LoVo (cell line): ENCODE data around the gene DLG2.

ENCODE experiments used
- DNase-seq: peaks from one replicate; pipeline ENCODE4 v3.0.0-alpha.2; 2016; ENCODE audit warnings: low spot score

DLG2 gene

GRCh38 chr11:85558411-85558810 lies 68.7 kb downstream of the DLG2 start:
- DNase-seq, result no peak

GRCh38 chr11:85551881-85552280 lies 75.3 kb downstream of the DLG2 start:
- no peak for DNase-seq

- DNase-seq, result no peak
Observed at GRCh38 chr11:85541683-85542082, 85.5 kb downstream of the DLG2 start.

GRCh38 chr11:85540635-85541205 lies 86.4 kb downstream of the DLG2 start:
- no peak for DNase-seq

- no peak for DNase-seq
Observed at GRCh38 chr11:85540181-85540580, 87.0 kb downstream of the DLG2 start.

- DNase-seq, result no peak
Observed at GRCh38 chr11:85539740-85540139, 87.4 kb downstream of the DLG2 start.

- DNase-seq, result no peak
Observed at GRCh38 chr11:85539029-85539689, 88.0 kb downstream of the DLG2 start.

- DNase-seq, result no peak
Observed at GRCh38 chr11:85536438-85536837, 90.7 kb downstream of the DLG2 start.

- DNase-seq, result no peak
Observed at GRCh38 chr11:85534806-85535205, 92.3 kb downstream of the DLG2 start.

- no peak for DNase-seq
Observed at GRCh38 chr11:85531191-85531897, 95.8 kb downstream of the DLG2 start.

GRCh38 chr11:85530634-85531033 lies 96.5 kb downstream of the DLG2 start:
- no peak for DNase-seq

- no peak for DNase-seq
Observed at GRCh38 chr11:85526564-85526963, 100.6 kb downstream of the DLG2 start.

- no peak for DNase-seq
Observed at GRCh38 chr11:85525686-85526085, 101.5 kb downstream of the DLG2 start.

GRCh38 chr11:85517272-85517671 lies 109.9 kb downstream of the DLG2 start:
- DNase-seq, result no peak

- DNase-seq, result no peak
Observed at GRCh38 chr11:85495918-85496317, 131.2 kb downstream of the DLG2 start.

GRCh38 chr11:85494396-85494795 lies 132.7 kb downstream of the DLG2 start:
- DNase-seq, result no peak

- no peak for DNase-seq
Observed at GRCh38 chr11:85485902-85486301, 141.2 kb downstream of the DLG2 start.

GRCh38 chr11:85483861-85484260 lies 143.3 kb downstream of the DLG2 start:
- DNase-seq, result no peak

GRCh38 chr11:85481862-85482261 lies 145.3 kb downstream of the DLG2 start:
- DNase-seq, result no peak

- no peak for DNase-seq
Observed at GRCh38 chr11:85475660-85476517, 151.3 kb downstream of the DLG2 start.

GRCh38 chr11:85472953-85473352 lies 154.2 kb downstream of the DLG2 start:
- no peak for DNase-seq

- no peak for DNase-seq
Observed at GRCh38 chr11:85464283-85464682, 162.9 kb downstream of the DLG2 start.

GRCh38 chr11:85459304-85459703 lies 167.8 kb downstream of the DLG2 start:
- no peak for DNase-seq
